ENCODE results near the gene HERC4.

Gene HERC4

DNA sequence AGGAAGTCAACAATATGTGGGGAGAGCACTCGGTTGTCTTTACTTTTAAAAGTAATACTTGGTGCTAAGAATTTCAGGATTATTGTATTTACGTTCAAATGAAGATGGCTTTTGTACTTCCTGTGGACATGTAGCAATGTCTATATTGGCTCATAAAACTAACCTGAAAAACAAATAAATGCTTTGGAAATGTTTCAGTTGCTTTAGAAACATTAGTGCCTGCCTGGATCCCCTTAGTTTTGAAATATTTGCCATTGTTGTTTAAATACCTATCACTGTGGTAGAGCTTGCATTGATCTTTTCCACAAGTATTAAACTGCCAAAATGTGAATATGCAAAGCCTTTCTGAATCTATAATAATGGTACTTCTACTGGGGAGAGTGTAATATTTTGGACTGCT, 157.9 kb downstream of the HERC4 start:
- TF ChIP-seq, protein P1, sequence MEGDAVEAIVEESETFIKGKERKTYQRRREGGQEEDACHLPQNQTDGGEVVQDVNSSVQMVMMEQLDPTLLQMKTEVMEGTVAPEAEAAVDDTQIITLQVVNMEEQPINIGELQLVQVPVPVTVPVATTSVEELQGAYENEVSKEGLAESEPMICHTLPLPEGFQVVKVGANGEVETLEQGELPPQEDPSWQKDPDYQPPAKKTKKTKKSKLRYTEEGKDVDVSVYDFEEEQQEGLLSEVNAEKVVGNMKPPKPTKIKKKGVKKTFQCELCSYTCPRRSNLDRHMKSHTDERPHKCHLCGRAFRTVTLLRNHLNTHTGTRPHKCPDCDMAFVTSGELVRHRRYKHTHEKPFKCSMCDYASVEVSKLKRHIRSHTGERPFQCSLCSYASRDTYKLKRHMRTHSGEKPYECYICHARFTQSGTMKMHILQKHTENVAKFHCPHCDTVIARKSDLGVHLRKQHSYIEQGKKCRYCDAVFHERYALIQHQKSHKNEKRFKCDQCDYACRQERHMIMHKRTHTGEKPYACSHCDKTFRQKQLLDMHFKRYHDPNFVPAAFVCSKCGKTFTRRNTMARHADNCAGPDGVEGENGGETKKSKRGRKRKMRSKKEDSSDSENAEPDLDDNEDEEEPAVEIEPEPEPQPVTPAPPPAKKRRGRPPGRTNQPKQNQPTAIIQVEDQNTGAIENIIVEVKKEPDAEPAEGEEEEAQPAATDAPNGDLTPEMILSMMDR (conservative IDR thresholded peaks at IDR 0.05; ENCODE audit: low read length): no peak
- TF ChIP-seq EZH2phosphoT487 (IDR thresholded peaks at IDR 0.05; ENCODE audit: borderline replicate concordance): no peak
- Histone ChIP-seq H3K9me3 (ENCODE audit: insufficient read depth, low read depth, low read length) (no peaks in the 10 kb centered on the region), H3K36me3 (ENCODE audit: insufficient read depth, low read length) (peaks cover 59% of the 10 kb centered on the region), H4K20me1 (ENCODE audit: insufficient read depth, low read length, poor library complexity, severe bottlenecking) (no peaks in the 10 kb centered on the region), H2AFZ (ENCODE audit: low read length) (no peak overlapping the region), H3K9me2 (replicated peaks; ENCODE audit: low read depth, low read length) (no peaks in the 10 kb centered on the region), H3F3A (ENCODE audit: low read depth) (peaks cover 5% of the 10 kb centered on the region; the same call in 1 of the 2 replicates), H3K79me2 (ENCODE audit: insufficient read depth, low read length) (no peaks in the 10 kb centered on the region), H3K27me3 (ENCODE audit: insufficient read depth, low read length, poor library complexity, severe bottlenecking) (no peaks in the 10 kb centered on the region), H3K4me3 (ENCODE audit: low read length, poor library complexity, severe bottlenecking) (no peak overlapping the region), H3K4me1 (ENCODE audit: insufficient read depth, low read length, poor library complexity, severe bottlenecking) (no peaks in the 10 kb centered on the region), H3K9ac (ENCODE audit: low read depth, low read length, poor library complexity, severe bottlenecking) (no peak overlapping the region), H3K4me2 (ENCODE audit: low read depth, low read length, poor library complexity, severe bottlenecking) (no peak overlapping the region)

DNA sequence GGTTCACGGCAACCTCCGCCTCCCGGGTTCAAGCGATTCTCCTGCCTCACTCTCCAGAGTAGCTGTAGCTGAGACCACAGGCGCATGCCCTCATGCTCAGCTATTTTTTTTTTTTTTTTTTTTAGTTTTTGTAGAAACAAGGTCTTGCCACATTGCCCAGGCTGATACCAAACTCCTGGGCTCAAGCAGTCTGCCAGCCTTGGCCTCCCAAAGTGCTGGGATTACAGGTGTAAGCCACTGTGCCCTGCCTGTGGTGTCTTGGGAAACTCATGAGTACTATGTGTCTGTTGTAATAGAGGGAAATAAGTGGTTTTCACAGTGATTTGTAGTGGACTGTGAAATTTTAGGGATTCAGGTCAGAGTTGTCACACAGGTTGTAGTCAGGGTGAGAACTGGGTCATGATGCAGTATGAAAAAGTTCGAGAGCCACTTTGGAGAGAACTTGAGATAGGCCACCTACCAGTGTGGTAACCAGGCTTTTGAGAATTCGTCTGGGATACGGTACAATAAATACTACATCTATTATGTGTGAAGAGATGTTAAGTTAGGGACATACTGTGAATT, 160.2 kb downstream of the HERC4 start:
- peaks cover 77% of the 10 kb centered on the region for H3K36me3 ChIP-seq (ENCODE audit: insufficient read depth, low read length)
- no peaks in the 10 kb centered on the region for H3K9me2 ChIP-seq (replicated peaks; ENCODE audit: low read depth, low read length)
- no peaks in the 10 kb centered on the region for H3K9me3 ChIP-seq (ENCODE audit: insufficient read depth, low read depth, low read length)
- H3K4me2 ChIP-seq (ENCODE audit: low read depth, low read length, poor library complexity, severe bottlenecking): no peak overlapping the region
- H3K9ac ChIP-seq (ENCODE audit: low read depth, low read length, poor library complexity, severe bottlenecking): no peak overlapping the region
- H3K4me1 ChIP-seq (ENCODE audit: insufficient read depth, low read length, poor library complexity, severe bottlenecking): no peaks in the 10 kb centered on the region
- no peak overlapping the region for H3K4me3 ChIP-seq (ENCODE audit: low read length, poor library complexity, severe bottlenecking)
- TF ChIP-seq, protein P1 (conservative IDR thresholded peaks at IDR 0.05; ENCODE audit: low read length): no peak
- TF ChIP-seq EZH2phosphoT487 (IDR thresholded peaks at IDR 0.05; ENCODE audit: borderline replicate concordance): no peak
- no peak overlapping the region for H2AFZ ChIP-seq (ENCODE audit: low read length)
- H4K20me1 ChIP-seq (ENCODE audit: insufficient read depth, low read length, poor library complexity, severe bottlenecking): no peaks in the 10 kb centered on the region
- peaks cover 5% of the 10 kb centered on the region; the same call in 1 of the 2 replicates for H3F3A ChIP-seq (ENCODE audit: low read depth)
- H3K27me3 ChIP-seq (ENCODE audit: insufficient read depth, low read length, poor library complexity, severe bottlenecking): no peaks in the 10 kb centered on the region
- H3K79me2 ChIP-seq (ENCODE audit: insufficient read depth, low read length): no peaks in the 10 kb centered on the region

DNA sequence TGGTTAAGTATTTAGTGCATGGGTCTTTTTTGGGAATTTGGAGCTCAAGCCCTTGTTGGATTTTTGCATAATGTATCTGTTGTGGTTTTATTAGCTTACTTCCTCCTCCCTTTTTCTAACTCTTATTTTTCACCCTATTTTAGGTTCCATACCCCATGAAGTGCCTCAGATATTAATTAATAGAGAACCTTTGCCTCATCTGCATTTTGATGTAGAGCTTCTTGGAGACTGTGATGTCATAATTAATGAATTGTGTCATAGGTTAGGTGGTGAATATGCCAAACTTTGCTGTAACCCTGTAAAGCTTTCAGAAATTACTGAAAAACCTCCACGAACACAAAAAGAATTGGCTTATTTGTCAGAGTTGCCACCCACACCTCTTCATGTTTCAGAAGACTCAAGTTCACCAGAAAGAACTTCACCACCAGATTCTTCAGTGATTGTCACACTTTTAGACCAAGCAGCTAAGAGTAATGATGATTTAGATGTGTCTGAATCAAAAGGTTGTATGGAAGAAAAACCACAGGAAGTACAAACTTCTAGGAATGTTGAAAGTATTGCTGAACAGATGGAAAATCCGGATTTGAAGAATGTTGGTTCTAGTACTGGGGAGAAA, 162.6 kb downstream of the HERC4 start:
- H3K9me3 ChIP-seq (ENCODE audit: insufficient read depth, low read depth, low read length): no peaks in the 10 kb centered on the region
- H3K9ac ChIP-seq (ENCODE audit: low read depth, low read length, poor library complexity, severe bottlenecking): no peak overlapping the region
- no peak overlapping the region for H3K4me2 ChIP-seq (ENCODE audit: low read depth, low read length, poor library complexity, severe bottlenecking)
- no peaks in the 10 kb centered on the region for H3K79me2 ChIP-seq (ENCODE audit: insufficient read depth, low read length)
- H3K4me1 ChIP-seq (ENCODE audit: insufficient read depth, low read length, poor library complexity, severe bottlenecking): no peaks in the 10 kb centered on the region
- H2AFZ ChIP-seq (ENCODE audit: low read length): no peak overlapping the region
- H3K27me3 ChIP-seq (ENCODE audit: insufficient read depth, low read length, poor library complexity, severe bottlenecking): no peaks in the 10 kb centered on the region
- no peaks in the 10 kb centered on the region for H3F3A ChIP-seq (ENCODE audit: low read depth)
- no peaks in the 10 kb centered on the region for H3K9me2 ChIP-seq (replicated peaks; ENCODE audit: low read depth, low read length)
- TF ChIP-seq EZH2phosphoT487 (IDR thresholded peaks at IDR 0.05; ENCODE audit: borderline replicate concordance): no peak
- TF ChIP-seq, protein P1 (conservative IDR thresholded peaks at IDR 0.05; ENCODE audit: low read length): no peak
- no peak overlapping the region for H3K4me3 ChIP-seq (ENCODE audit: low read length, poor library complexity, severe bottlenecking)
- no peaks in the 10 kb centered on the region for H4K20me1 ChIP-seq (ENCODE audit: insufficient read depth, low read length, poor library complexity, severe bottlenecking)
- H3K36me3 ChIP-seq (ENCODE audit: insufficient read depth, low read length): peaks cover 90% of the 10 kb centered on the region

All from Loucy (cell line).